Measurements from ENCODE around the gene C2orf49. TPM values are rescaled to one million over a fixed set of nuclear protein-coding genes. Genes with fewer than 3 reads are reported as not detected.

The C2orf49 gene
- total and polyA plus RNA-seq, 2 of the 8 experiments (the other 6 are each of a cell fraction or from before 2014, with no cell fraction given) = 5.6 to 19.9 TPM

- Histone ChIP-seq H3K79me1 (ENCODE audit: low read depth, low read length) (peaks cover 11% of the 10 kb centered on the region), H3K4me3 (ENCODE audit: extremely low read depth in 1 of 4, insufficient read depth in 2 of 4, low read depth in 3 of 4, low read length in 4 of 4) (no peak overlapping the region), H3K23ac (ENCODE audit: insufficient read length) (no peak overlapping the region), H4K5ac (ENCODE audit: insufficient read length, low read depth, low read length) (no peak overlapping the region), H3K27me3 (replicated peaks in 1 of 4; ENCODE audit: control insufficient read depth in 3 of 4, extremely low read depth in 1 of 4, insufficient read depth in 3 of 4, low read length in 3 of 4) (peaks cover 7 to 17% (median 13%) of the 10 kb centered on the region in 4 experiments), H2BK15ac (ENCODE audit: low read length) (no peak overlapping the region), H3K9me3 (ENCODE audit: insufficient read depth in 2 of 2, low read depth in 1 of 2, low read length in 1 of 2) (peaks cover 5 to 6% of the 10 kb centered on the region in 2 experiments; a peak in 1 of 4 replicates), H3K9ac (replicated peaks in 1 of 4; ENCODE audit: extremely low read depth in 1 of 4, low read depth in 3 of 4, low read length in 3 of 4) (no peak overlapping the region), H3K79me2 (ENCODE audit: control insufficient read depth in 1 of 2, insufficient read depth in 2 of 2, low read length in 2 of 2) (peaks cover 0 to 64% of the 10 kb centered on the region in 2 experiments; a peak in 2 of 4 replicates), H3K56ac (replicated peaks; ENCODE audit: insufficient read length, low read depth, low read length) (no peak overlapping the region), H3K27ac (ENCODE audit: low read depth, low read length) (no peak overlapping the region), H2BK12ac (ENCODE audit: low read depth, low read length) (no peak overlapping the region), H2BK20ac (ENCODE audit: low read length) (no peak overlapping the region), H4K8ac (ENCODE audit: extremely low read depth, insufficient read depth, low read length) (no peak overlapping the region), H3K14ac (ENCODE audit: insufficient read length) (no peak overlapping the region), H3K4me1 (replicated peaks in 1 of 4; ENCODE audit: control insufficient read depth in 3 of 4, insufficient read depth in 4 of 4, low read length in 3 of 4) (peaks cover 0 to 5% (median 2%) of the 10 kb centered on the region in 4 experiments; a peak in 5 of 7 replicates), H2AK5ac (ENCODE audit: low read depth, low read length) (no peak overlapping the region), H3K36me3 (ENCODE audit: control insufficient read depth in 2 of 4, insufficient read depth in 4 of 4, low read length in 3 of 4) (no peaks in the 10 kb centered on the region; a peak in 1 of 8 replicates), H4K20me1 (replicated peaks in 1 of 2; ENCODE audit: control insufficient read depth in 1 of 2, insufficient read depth in 2 of 2, low read length in 2 of 2) (peaks cover 0 to 1% of the 10 kb centered on the region in 2 experiments), H2BK120ac (replicated peaks; ENCODE audit: low read depth, low read length) (no peak overlapping the region), H2AFZ (ENCODE audit: low read length) (no peak overlapping the region), H3K18ac (ENCODE audit: extremely low read depth, low read length) (no peak overlapping the region), H3K4ac (replicated peaks; ENCODE audit: insufficient read length, low read depth, low read length) (no peak overlapping the region), H2BK5ac (ENCODE audit: low read depth, low read length) (no peak overlapping the region; the same call in 1 of the 2 replicates), H3K4me2 (ENCODE audit: insufficient read depth in 1 of 2, low read depth in 2 of 2, low read length in 2 of 2) (no peak overlapping the region), H4K91ac (replicated peaks; ENCODE audit: insufficient read length, low read length) (no peak overlapping the region), H3K23me2 (ENCODE audit: low read depth, low read length) (peaks cover 4% of the 10 kb centered on the region; the same call in 1 of the 2 replicates)
- DNase-seq (ENCODE audit: low read depth in 1 of 2, low spot score in 2 of 2) = no peak
- CTCF ChIA-PET (ENCODE audit: partially characterized antibody) = interaction anchor here (2.7 kb wide), 1 partner anchor 28 kb away, joined by 10 read pairs; no protein-coding TSS in a partner anchor
- WGBS, 2 experiments (ENCODE audit: extremely low coverage in 1 of 2, insufficient coverage in 1 of 2, insufficient read length in 1 of 2, insufficient replicate concordance in 2 of 2, low coverage in 1 of 2, low lambda C conversion rate in 2 of 2, missing lambda C conversion rate in 1 of 2) = 95% methylated on average over 7 of the region's 7 CpGs; no CpG with 5 or more reads in 1 of the 2 experiments
- POLR2A ChIA-PET (ENCODE audit: partially characterized antibody) = interaction anchor here (0.9 to 2.1 kb wide), 6 partner anchors 9 to 51 kb away, joined by 3 to 5 read pairs (median 3); no protein-coding TSS in a partner anchor
- FAIRE-seq = no peak
- TF ChIP-seq CBX8 (IDR thresholded peaks at IDR 0.05; ENCODE audit: borderline replicate concordance, low read depth, low read length) (no peak), JUND (IDR thresholded peaks at IDR 0.05; ENCODE audit: low read length) (no peak), RNF2 (IDR thresholded peaks at IDR 0.05; ENCODE audit: borderline replicate concordance, low read depth, low read length, missing control alignments, poor library complexity, severe bottlenecking) (no peak), HDAC6 (IDR thresholded peaks at IDR 0.05; ENCODE audit: low read depth, low read length) (no peak)
Observed at GRCh38 chr2:105395691-105396090, 58.4 kb downstream of the C2orf49 start.

Data from H1 (cell line).